ENCODE measurements around the gene TRIOBP. TPM values are rescaled to one million over a fixed set of nuclear protein-coding genes. Genes with fewer than 3 reads are reported as not detected.

TRIOBP gene
- total and polyA plus RNA-seq, 2 of the 13 experiments (the other 11 are each of a cell fraction or from before 2014, with no cell fraction given), result 6.1 to 15.4 TPM

- TF ChIP-seq, protein P1, sequence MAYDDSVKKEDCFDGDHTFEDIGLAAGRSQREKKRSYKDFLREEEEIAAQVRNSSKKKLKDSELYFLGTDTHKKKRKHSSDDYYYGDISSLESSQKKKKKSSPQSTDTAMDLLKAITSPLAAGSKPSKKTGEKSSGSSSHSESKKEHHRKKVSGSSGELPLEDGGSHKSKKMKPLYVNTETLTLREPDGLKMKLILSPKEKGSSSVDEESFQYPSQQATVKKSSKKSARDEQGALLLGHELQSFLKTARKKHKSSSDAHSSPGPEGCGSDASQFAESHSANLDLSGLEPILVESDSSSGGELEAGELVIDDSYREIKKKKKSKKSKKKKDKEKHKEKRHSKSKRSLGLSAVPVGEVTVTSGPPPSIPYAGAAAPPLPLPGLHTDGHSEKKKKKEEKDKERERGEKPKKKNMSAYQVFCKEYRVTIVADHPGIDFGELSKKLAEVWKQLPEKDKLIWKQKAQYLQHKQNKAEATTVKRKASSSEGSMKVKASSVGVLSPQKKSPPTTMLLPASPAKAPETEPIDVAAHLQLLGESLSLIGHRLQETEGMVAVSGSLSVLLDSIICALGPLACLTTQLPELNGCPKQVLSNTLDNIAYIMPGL (CRISPR knock-in tag; IDR thresholded peaks at IDR 0.05; ENCODE audit: borderline replicate concordance in 1 of 2, low read depth in 1 of 2), result peak; percentile 31 to 59; a peak in 3 of 4 replicates
- TF ChIP-seq ZBTB3 (CRISPR knock-in tag; IDR thresholded peaks at IDR 0.05; ENCODE audit: borderline replicate concordance, low read depth) (0 out of 2 replicates have a peak, but pooled peaks have one; percentile 46), TEF (CRISPR knock-in tag; IDR thresholded peaks at IDR 0.05) (peak; percentile 97), ZNF605 (CRISPR knock-in tag; IDR thresholded peaks at IDR 0.05) (peak; percentile 84), ZNF773 (CRISPR knock-in tag; IDR thresholded peaks at IDR 0.05; ENCODE audit: borderline replicate concordance) (no peak), ISL2 (CRISPR knock-in tag; IDR thresholded peaks at IDR 0.05) (no peak), HNF4A (CRISPR knock-in tag; IDR thresholded peaks at IDR 0.05) (peak; percentile 99), ZNF607 (CRISPR knock-in tag; IDR thresholded peaks at IDR 0.05; ENCODE audit: borderline replicate concordance) (peak; percentile 64), HCFC1 (IDR thresholded peaks at IDR 0.05; ENCODE audit: low read depth, low read length) (no peak), GZF1 (CRISPR knock-in tag; IDR thresholded peaks at IDR 0.05) (0 out of 2 replicates have a peak, but pooled peaks have one; percentile 79), EP300 (IDR thresholded peaks at IDR 0.05; ENCODE audit: low read depth in 2 of 2, low read length in 2 of 2) (peak in 1 of 2 experiments; percentile 44; a peak in 1 of 4 replicates), EP300 (CRISPR knock-in tag; IDR thresholded peaks at IDR 0.05; ENCODE audit: borderline replicate concordance) (0 out of 2 replicates have a peak, but pooled peaks have one; percentile 28), JUN (CRISPR knock-in tag; IDR thresholded peaks at IDR 0.05) (0 out of 2 replicates have a peak, but pooled peaks have one; percentile 28), TMF1 (CRISPR knock-in tag; IDR thresholded peaks at IDR 0.05; ENCODE audit: low read depth) (no peak), ZNF674 (CRISPR knock-in tag; IDR thresholded peaks at IDR 0.05; ENCODE audit: low read depth) (no peak), ZNF780A (CRISPR knock-in tag; IDR thresholded peaks at IDR 0.05) (peak; percentile 76; the same call in 1 of the 2 replicates), CBX5 (CRISPR knock-in tag; IDR thresholded peaks at IDR 0.05; ENCODE audit: borderline replicate concordance) (peak; percentile 63; the same call in 1 of the 2 replicates), BCL6 (CRISPR knock-in tag; IDR thresholded peaks at IDR 0.05) (peak; percentile 55; the same call in 1 of the 2 replicates), TRIM24 (CRISPR knock-in tag; IDR thresholded peaks at IDR 0.05) (0 out of 2 replicates have a peak, but pooled peaks have one; percentile 34)
- TF ChIP-seq, protein P2, sequence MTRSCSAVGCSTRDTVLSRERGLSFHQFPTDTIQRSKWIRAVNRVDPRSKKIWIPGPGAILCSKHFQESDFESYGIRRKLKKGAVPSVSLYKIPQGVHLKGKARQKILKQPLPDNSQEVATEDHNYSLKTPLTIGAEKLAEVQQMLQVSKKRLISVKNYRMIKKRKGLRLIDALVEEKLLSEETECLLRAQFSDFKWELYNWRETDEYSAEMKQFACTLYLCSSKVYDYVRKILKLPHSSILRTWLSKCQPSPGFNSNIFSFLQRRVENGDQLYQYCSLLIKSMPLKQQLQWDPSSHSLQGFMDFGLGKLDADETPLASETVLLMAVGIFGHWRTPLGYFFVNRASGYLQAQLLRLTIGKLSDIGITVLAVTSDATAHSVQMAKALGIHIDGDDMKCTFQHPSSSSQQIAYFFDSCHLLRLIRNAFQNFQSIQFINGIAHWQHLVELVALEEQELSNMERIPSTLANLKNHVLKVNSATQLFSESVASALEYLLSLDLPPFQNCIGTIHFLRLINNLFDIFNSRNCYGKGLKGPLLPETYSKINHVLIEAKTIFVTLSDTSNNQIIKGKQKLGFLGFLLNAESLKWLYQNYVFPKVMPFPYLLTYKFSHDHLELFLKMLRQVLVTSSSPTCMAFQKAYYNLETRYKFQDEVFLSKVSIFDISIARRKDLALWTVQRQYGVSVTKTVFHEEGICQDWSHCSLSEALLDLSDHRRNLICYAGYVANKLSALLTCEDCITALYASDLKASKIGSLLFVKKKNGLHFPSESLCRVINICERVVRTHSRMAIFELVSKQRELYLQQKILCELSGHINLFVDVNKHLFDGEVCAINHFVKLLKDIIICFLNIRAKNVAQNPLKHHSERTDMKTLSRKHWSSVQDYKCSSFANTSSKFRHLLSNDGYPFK (CRISPR knock-in tag; IDR thresholded peaks at IDR 0.05; ENCODE audit: borderline replicate concordance), result no peak; the same call in 1 of the 2 replicates
- TF ChIP-seq, protein P3, sequence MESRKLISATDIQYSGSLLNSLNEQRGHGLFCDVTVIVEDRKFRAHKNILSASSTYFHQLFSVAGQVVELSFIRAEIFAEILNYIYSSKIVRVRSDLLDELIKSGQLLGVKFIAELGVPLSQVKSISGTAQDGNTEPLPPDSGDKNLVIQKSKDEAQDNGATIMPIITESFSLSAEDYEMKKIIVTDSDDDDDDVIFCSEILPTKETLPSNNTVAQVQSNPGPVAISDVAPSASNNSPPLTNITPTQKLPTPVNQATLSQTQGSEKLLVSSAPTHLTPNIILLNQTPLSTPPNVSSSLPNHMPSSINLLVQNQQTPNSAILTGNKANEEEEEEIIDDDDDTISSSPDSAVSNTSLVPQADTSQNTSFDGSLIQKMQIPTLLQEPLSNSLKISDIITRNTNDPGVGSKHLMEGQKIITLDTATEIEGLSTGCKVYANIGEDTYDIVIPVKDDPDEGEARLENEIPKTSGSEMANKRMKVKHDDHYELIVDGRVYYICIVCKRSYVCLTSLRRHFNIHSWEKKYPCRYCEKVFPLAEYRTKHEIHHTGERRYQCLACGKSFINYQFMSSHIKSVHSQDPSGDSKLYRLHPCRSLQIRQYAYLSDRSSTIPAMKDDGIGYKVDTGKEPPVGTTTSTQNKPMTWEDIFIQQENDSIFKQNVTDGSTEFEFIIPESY (CRISPR knock-in tag; IDR thresholded peaks at IDR 0.05), result 0 out of 2 replicates have a peak, but pooled peaks have one; percentile 20
Observed at GRCh38 chr22:37659066-37659896, 37.6 kb upstream of the TRIOBP start (continued).
